ENCODE results near the gene TBC1D21.

- no peak for TF ChIP-seq CREB5 (CRISPR knock-in tag; IDR thresholded peaks at IDR 0.05; ENCODE audit: low read depth)
- TF ChIP-seq ARNTL (CRISPR knock-in tag; IDR thresholded peaks at IDR 0.05; ENCODE audit: borderline replicate concordance, low read depth) = no peak
- no peak for TF ChIP-seq OSR1 (CRISPR knock-in tag; IDR thresholded peaks at IDR 0.05)
- no peak for TF ChIP-seq CSRNP3 (CRISPR knock-in tag; IDR thresholded peaks at IDR 0.05)
Observed at GRCh38 chr15:73928971-73929627, 55.7 kb downstream of the TBC1D21 start.

Data from SK-N-SH treated with all-trans-retinoic acid at 6 μM for 48 hours (cell line).